ENCODE data around the gene SH3BGRL3.

GRCh38 chr1:26297791-26298124 is 17.9 kb downstream of the SH3BGRL3 start:
- no peak for TF ChIP-seq CTCF (IDR thresholded peaks at IDR 0.05; ENCODE audit: poor library complexity, severe bottlenecking)
- TF ChIP-seq MXI1 (conservative IDR thresholded peaks at IDR 0.05; ENCODE audit: poor library complexity, severe bottlenecking) = no peak
- no peak for TF ChIP-seq EP300 (conservative IDR thresholded peaks at IDR 0.05; ENCODE audit: poor library complexity, severe bottlenecking)
- TF ChIP-seq POLR2AphosphoS5 (IDR thresholded peaks at IDR 0.05) = no peak
- TF ChIP-seq REST (IDR thresholded peaks at IDR 0.05; ENCODE audit: borderline replicate concordance) = no peak
- no peak for TF ChIP-seq EZH2 (IDR thresholded peaks at IDR 0.05; ENCODE audit: borderline replicate concordance, insufficient read depth, low read length, poor library complexity, severe bottlenecking)
- no peak for TF ChIP-seq TAF1 (IDR thresholded peaks at IDR 0.05; ENCODE audit: low read depth)
- no peak for TF ChIP-seq RAD21 (conservative IDR thresholded peaks at IDR 0.05)
